ENCODE data around the gene HSP90B1. TPM values are rescaled to one million over a fixed set of nuclear protein-coding genes. Genes with fewer than 3 reads are reported as not detected.

Gene HSP90B1
- total and polyA plus RNA-seq, 2 of the 13 experiments (the other 11 are each of a cell fraction or from before 2014, with no cell fraction given) = 800 to 954 TPM

Other genes starting within 250 kb of the HSP90B1 start
- 6.6 and 7.4 TPM in 2 replicates for gene NT5DC3, start 89.2 kb upstream of the HSP90B1 start, total RNA-seq (2016; rRNA removed; fragmentation: Illumina TruSeq; extraction: Trizol)
- 2.8 and 3.2 TPM in 2 replicates for gene NT5DC3, start 89.2 kb upstream of the HSP90B1 start, polyA plus RNA-seq (2011; rRNA removed)
- 19.5 and 24.0 TPM in 2 replicates for gene TDG, start 35.5 kb downstream of the HSP90B1 start, total RNA-seq (2016; rRNA removed; fragmentation: Illumina TruSeq; extraction: Trizol)
- 12.7 and 14.2 TPM in 2 replicates for gene TDG, start 35.5 kb downstream of the HSP90B1 start, polyA plus RNA-seq (2011; rRNA removed)
- not detected in 2 replicates for gene GLT8D2, start 119.8 kb downstream of the HSP90B1 start, total RNA-seq (2016; rRNA removed; fragmentation: Illumina TruSeq; extraction: Trizol)
- not detected in 2 replicates for gene GLT8D2, start 119.8 kb downstream of the HSP90B1 start, polyA plus RNA-seq (2011; rRNA removed)
- gene HCFC2, start 134.1 kb downstream of the HSP90B1 start, total RNA-seq (2016; rRNA removed; fragmentation: Illumina TruSeq; extraction: Trizol) = 4.9 and 5.6 TPM in 2 replicates
- gene HCFC2, start 134.1 kb downstream of the HSP90B1 start, polyA plus RNA-seq (2011; rRNA removed) = 3.4 and 3.7 TPM in 2 replicates
- gene NFYB, start 207.8 kb downstream of the HSP90B1 start, total RNA-seq (2016; rRNA removed; fragmentation: Illumina TruSeq; extraction: Trizol) = 36.6 and 48.7 TPM in 2 replicates
- 14.8 and 18.7 TPM in 2 replicates for gene NFYB, start 207.8 kb downstream of the HSP90B1 start, polyA plus RNA-seq (2011; rRNA removed)